GM12878 (cell line): Measurements from ENCODE around the gene ELFN2. TPM values are rescaled to one million over a fixed set of nuclear protein-coding genes. Genes with fewer than 3 reads are reported as not detected.

Experiments
- ATAC-seq: fragments of 200-7000 bp; cut with Tn5 transposase; 3 replicates; pipeline ENCODE4 v1.9.1; 2020; ENCODE audit warnings: mild to moderate bottlenecking, moderate library complexity
- BruUV-seq: library from RNA; stranded (reverse); fragments of 400-500 nt; replicated peaks from 2 replicates; lab custom pipeline; 2021; lab: Mats Ljungman, UMichigan
- CTCF ChIA-PET: fragments of 300-600 bp; sonication (Branson Sonifier 250); formaldehyde crosslinking; extraction: SDS; loops from one replicate; lab custom pipeline; 2021; ENCODE audit warnings: inconsistent platforms; lab: Yijun Ruan, JAX
- POLR2A ChIA-PET: fragments of 350-600 bp; formaldehyde crosslinking; extraction: SDS; loops from one replicate; lab custom pipeline; 2021; ENCODE audit warnings: inconsistent platforms; lab: Charles Lee
- RAD21 ChIA-PET: fragments of 300-600 bp; sonication (Branson Sonifier 250); formaldehyde crosslinking; loops from one replicate; lab custom pipeline; 2023; ENCODE audit warnings: antibody characterized with exemption; ENCODE audit not compliant: unreplicated experiment; lab: Charles Lee
- SMC1A ChIA-PET: fragments of 300-600 bp; sonication (Branson Sonifier 250); formaldehyde crosslinking; loops from one replicate; lab custom pipeline; 2023; ENCODE audit not compliant: unreplicated experiment, uncharacterized antibody; lab: Charles Lee
- DNase-seq: peaks from one replicate; pipeline ENCODE4 v3.0.0-alpha.2; 2011; ENCODE audit warnings: low read depth, low spot score
- FAIRE-seq: peaks from 3 replicates; lab custom pipeline; 2011; peaks lifted over from hg19 to GRCh38; lab: Jason Lieb, UNC
- H2AFZ ChIP-seq: 2 replicates; pipeline ENCODE4 v1.6.0; 2011; ENCODE audit warnings: low read depth, low read length, control low read depth; ENCODE audit not compliant: control insufficient read depth
- H3K27ac ChIP-seq: 2 replicates; pipeline ENCODE4 v1.5.1; 2011; ENCODE audit warnings: control low read depth; ENCODE audit not compliant: control insufficient read depth, insufficient read depth
- H3K27me3 ChIP-seq, 2 experiments: replicated peaks in 1 of 2; 2 replicates each; pipeline versions ENCODE4 v1.6.0 to v1.6.1; 2011; ENCODE audit warnings: low read length in 1 of 2; ENCODE audit not compliant: control insufficient read depth in 2 of 2, insufficient read depth in 2 of 2
- H3K36me3 ChIP-seq, 2 experiments: 2 replicates each; pipeline ENCODE4 v1.5.1; 2011; ENCODE audit warnings: low read length in 1 of 2; ENCODE audit not compliant: control insufficient read depth in 2 of 2, insufficient read depth in 2 of 2
- H3K4me1 ChIP-seq: 2 replicates; pipeline ENCODE4 v1.6.1; 2011; ENCODE audit warnings: mild to moderate bottlenecking, low read length, moderate library complexity, mixed read lengths; ENCODE audit not compliant: control insufficient read depth, insufficient read depth
- H3K4me2 ChIP-seq: 2 replicates; pipeline ENCODE4 v1.6.0; 2011; ENCODE audit warnings: control low read depth; ENCODE audit not compliant: control insufficient read depth, insufficient read depth
- H3K4me3 ChIP-seq: fragments of 200-600 bp; sonication (generic); 2 replicates; pipeline ENCODE4 v1.5.1; 2016
- H3K79me2 ChIP-seq: 2 replicates; pipeline ENCODE4 v1.6.0; 2011; ENCODE audit warnings: low read length; ENCODE audit not compliant: control insufficient read depth, insufficient read depth
- H3K9ac ChIP-seq: 2 replicates; pipeline ENCODE4 v1.8.0; 2011; ENCODE audit warnings: low read length, control low read depth, mixed read lengths; ENCODE audit not compliant: control insufficient read depth, insufficient read depth
- H3K9me3 ChIP-seq: replicated peaks from 3 replicates; pipeline ENCODE4 v1.5.1; 2011; ENCODE audit warnings: mild to moderate bottlenecking, low read length; ENCODE audit not compliant: control insufficient read depth, insufficient read depth
- H4K20me1 ChIP-seq: 2 replicates; pipeline ENCODE4 v1.6.0; 2011; ENCODE audit not compliant: control insufficient read depth, insufficient read depth
- BACH1 ChIP-seq: fragments of 450-650 bp; IDR thresholded peaks from 2 replicates; pipeline ENCODE4 v1.6.1; 2017; ENCODE audit warnings: mild to moderate bottlenecking, borderline replicate concordance
- FOXM1 ChIP-seq: IDR thresholded peaks from 2 replicates; pipeline ENCODE4 v1.6.1; 2012; ENCODE audit warnings: low read depth, mild to moderate bottlenecking, inconsistent platforms, low read length, moderate library complexity
- SIX5 ChIP-seq: IDR thresholded peaks from 2 replicates; pipeline ENCODE4 v1.6.1; 2011; ENCODE audit warnings: mild to moderate bottlenecking, low read depth, low read length, moderate library complexity; ENCODE audit not compliant: severe bottlenecking
- WRNIP1 ChIP-seq: IDR thresholded peaks from 2 replicates; pipeline ENCODE4 v1.6.1; 2011; ENCODE audit warnings: low read depth, low read length, improper control_type of control experiment, borderline replicate concordance
- ZBTB4 ChIP-seq: fragments of 450-650 bp; formaldehyde crosslinking; IDR thresholded peaks from 2 replicates; pipeline ENCODE4 v1.4.0; 2022; ENCODE audit warnings: mild to moderate bottlenecking, moderate library complexity
- ZNF217 ChIP-seq: fragments of 450-650 bp; IDR thresholded peaks from 2 replicates; pipeline ENCODE4 v1.6.1; 2017; ENCODE audit warnings: antibody characterized with exemption, mild to moderate bottlenecking
- WGBS: methylation state at CpG from one replicate; pipeline ENCODE4 v1.1.6; 2016; ENCODE audit warnings: low lambda C conversion rate; ENCODE audit not compliant: insufficient replicate concordance, insufficient coverage; ENCODE audit errors: missing lambda C conversion rate; 5-methylcytosine and 5-hydroxymethylcytosine counted together
- in situ Hi-C: fragments of 300-500 bp; cut with MboI; formaldehyde crosslinking; loops from 9 replicates; pipeline ENCODE4 v1.14.3; 2018; ENCODE audit warnings: mixed read lengths
- intact Hi-C: fragments of 100-400 bp; cut with micrococcal nuclease; formaldehyde crosslinking; loops from one replicate; pipeline ENCODE4 v1.14.2; 2022; ENCODE audit not compliant: unreplicated experiment
- polyA plus RNA-seq, 11 experiments: library from polyadenylated mRNA; depleted of rRNA in 4 of 11; unstranded in 6 of 11; stranded (reverse) in 5 of 11; fragments of >200 nt; fragmentation: Nextera tagmentation in 4 of 11; fragmentation: Illumina TruSeq in 1 of 11; extraction: Ambion mirVana in 4 of 11; extraction: Trizol in 1 of 11; gene quantifications; 1 replicate in 1 of 11; 2 replicates in 10 of 11; pipeline versions ENCODE4 v1.2.1 to v1.2.3, GENCODE V29; 2011 to 2016; ENCODE audit warnings: inconsistent platforms in 2 of 11, missing spikeins in 2 of 11, low read depth in 1 of 11
- total RNA-seq, 4 experiments: library from RNA; depleted of rRNA in 3 of 4; stranded (reverse); fragments of >200 nt in 3 of 4; fragmentation: Illumina TruSeq in 1 of 4; extraction: Trizol in 1 of 4; gene quantifications; 2 replicates each; pipeline versions ENCODE4 v1.2.1 to v1.2.3, GENCODE V29; 2013 to 2021
- TF ChIP-seq, protein P1 (sequence below): fragments of 450-650 bp; formaldehyde crosslinking; IDR thresholded peaks from 2 replicates; pipeline ENCODE4 v1.5.0; 2022; ENCODE audit warnings: mild to moderate bottlenecking, missing genetic modification characterization
- TF ChIP-seq, protein P2 (sequence below): IDR thresholded peaks from 2 replicates; pipeline ENCODE4 v1.6.1; 2011; ENCODE audit warnings: low read depth, low read length, improper control_type of control experiment, borderline replicate concordance

The ELFN2 gene
- total and polyA plus RNA-seq, 10 of the 15 experiments (the other 5 are each of a cell fraction or from before 2014, with no cell fraction given) = 0.03 to 0.05 TPM; not detected in 8

GRCh38 chr22:37417677-37418348 is 9.5 kb downstream of the ELFN2 start (continued):
- TF ChIP-seq, protein P1, sequence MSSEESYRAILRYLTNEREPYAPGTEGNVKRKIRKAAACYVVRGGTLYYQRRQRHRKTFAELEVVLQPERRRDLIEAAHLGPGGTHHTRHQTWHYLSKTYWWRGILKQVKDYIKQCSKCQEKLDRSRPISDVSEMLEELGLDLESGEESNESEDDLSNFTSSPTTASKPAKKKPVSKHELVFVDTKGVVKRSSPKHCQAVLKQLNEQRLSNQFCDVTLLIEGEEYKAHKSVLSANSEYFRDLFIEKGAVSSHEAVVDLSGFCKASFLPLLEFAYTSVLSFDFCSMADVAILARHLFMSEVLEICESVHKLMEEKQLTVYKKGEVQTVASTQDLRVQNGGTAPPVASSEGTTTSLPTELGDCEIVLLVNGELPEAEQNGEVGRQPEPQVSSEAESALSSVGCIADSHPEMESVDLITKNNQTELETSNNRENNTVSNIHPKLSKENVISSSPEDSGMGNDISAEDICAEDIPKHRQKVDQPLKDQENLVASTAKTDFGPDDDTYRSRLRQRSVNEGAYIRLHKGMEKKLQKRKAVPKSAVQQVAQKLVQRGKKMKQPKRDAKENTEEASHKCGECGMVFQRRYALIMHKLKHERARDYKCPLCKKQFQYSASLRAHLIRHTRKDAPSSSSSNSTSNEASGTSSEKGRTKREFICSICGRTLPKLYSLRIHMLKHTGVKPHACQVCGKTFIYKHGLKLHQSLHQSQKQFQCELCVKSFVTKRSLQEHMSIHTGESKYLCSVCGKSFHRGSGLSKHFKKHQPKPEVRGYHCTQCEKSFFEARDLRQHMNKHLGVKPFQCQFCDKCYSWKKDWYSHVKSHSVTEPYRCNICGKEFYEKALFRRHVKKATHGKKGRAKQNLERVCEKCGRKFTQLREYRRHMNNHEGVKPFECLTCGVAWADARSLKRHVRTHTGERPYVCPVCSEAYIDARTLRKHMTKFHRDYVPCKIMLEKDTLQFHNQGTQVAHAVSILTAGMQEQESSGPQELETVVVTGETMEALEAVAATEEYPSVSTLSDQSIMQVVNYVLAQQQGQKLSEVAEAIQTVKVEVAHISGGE = no peak

DNA sequence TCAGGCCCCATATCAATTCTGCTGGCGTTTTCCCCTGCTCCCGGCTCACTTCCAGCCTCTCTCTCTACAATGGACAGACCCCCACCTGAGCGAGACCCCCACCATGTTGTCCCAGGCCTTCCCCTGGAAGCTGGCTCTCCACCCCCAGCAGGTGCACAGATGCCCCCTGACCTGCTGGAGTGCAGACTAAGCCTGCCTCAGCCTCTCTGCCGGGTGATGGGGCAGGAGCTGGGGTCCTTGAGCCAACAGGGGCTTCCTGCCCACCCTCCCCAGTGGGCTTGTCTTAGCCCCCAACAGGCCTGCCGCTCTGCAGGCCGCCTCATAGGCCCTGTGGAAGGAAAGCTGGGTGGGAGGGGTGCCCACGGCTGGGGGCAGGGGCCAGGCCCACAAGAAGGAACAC is 10.0 kb downstream of the ELFN2 start:
- H3K4me1 ChIP-seq = no peaks in the 10 kb centered on the region
- intact Hi-C loops = no loop called here
- no peaks in the 10 kb centered on the region for H3K9me3 ChIP-seq
- SMC1A ChIA-PET = no interaction called here
- H3K27ac ChIP-seq = no peak overlapping the region
- H3K9ac ChIP-seq = no peak overlapping the region
- TF ChIP-seq WRNIP1 = no peak
- TF ChIP-seq SIX5 = no peak
- TF ChIP-seq, protein P2, sequence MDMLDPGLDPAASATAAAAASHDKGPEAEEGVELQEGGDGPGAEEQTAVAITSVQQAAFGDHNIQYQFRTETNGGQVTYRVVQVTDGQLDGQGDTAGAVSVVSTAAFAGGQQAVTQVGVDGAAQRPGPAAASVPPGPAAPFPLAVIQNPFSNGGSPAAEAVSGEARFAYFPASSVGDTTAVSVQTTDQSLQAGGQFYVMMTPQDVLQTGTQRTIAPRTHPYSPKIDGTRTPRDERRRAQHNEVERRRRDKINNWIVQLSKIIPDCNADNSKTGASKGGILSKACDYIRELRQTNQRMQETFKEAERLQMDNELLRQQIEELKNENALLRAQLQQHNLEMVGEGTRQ = no peak
- TF ChIP-seq ZNF217 = no peak
- no peak for TF ChIP-seq ZBTB4 (CRISPR knock-in tag)
- TF ChIP-seq BACH1 = no peak
- TF ChIP-seq FOXM1 = no peak
- TF ChIP-seq, all 136 proteins: peak for 0
- FAIRE-seq (no peak), DNase-seq (no peak), ATAC-seq (no peak)
- in situ Hi-C loops = no loop called here
- Histone ChIP-seq H3K27me3 (peaks cover 10% of the 10 kb centered on the region in 2 experiments), H3K4me3 (no peak overlapping the region), H3K36me3 (no peaks in the 10 kb centered on the region), H3K79me2 (no peaks in the 10 kb centered on the region), H4K20me1 (no peaks in the 10 kb centered on the region), H3K4me2 (no peak overlapping the region), H2AFZ (no peak overlapping the region)
- CTCF ChIA-PET = interaction anchor here (0.6 to 1.4 kb wide), 2 partner anchors 12 to 743 kb away, joined by 3 to 4 read pairs; no protein-coding TSS in a partner anchor
- RAD21 ChIA-PET = no interaction called here
- 3% methylated on average over 7 of the region's 7 CpGs for WGBS
- POLR2A ChIA-PET = interaction anchor here (0.5 kb wide), 1 partner anchor 614 kb away, joined by 3 read pairs; no protein-coding TSS in a partner anchor
- no TSS peak for BruUV-seq
